ENCODE results near the gene ZBTB33.

GRCh38 chrX:120207009-120207605, 43.5 kb upstream of the ZBTB33 start:
- no peak for TF ChIP-seq CTCF (IDR thresholded peaks at IDR 0.05)
- no peak for TF ChIP-seq CDX4 (CRISPR knock-in tag; IDR thresholded peaks at IDR 0.05; ENCODE audit: borderline replicate concordance)
